Activated CD8-positive, alpha-beta memory T cell treated with anti-CD3 and anti-CD28 coated beads, Interleukin-2, amount 50 U/mL, for 1 hour (primary cell): ENCODE measurements around the gene FAM229A.
A peak's percentile ranks its signal among the peaks of the same experiment; 100 is the strongest.

Experiments used
- DNase-seq: peaks from one replicate; pipeline ENCODE4 v3.0.0-alpha.2; 2020; ENCODE audit errors: extremely low read depth

FAM229A gene

GRCh38 chr1:32349211-32349708, 13.0 kb downstream of the FAM229A start:
- no peak for DNase-seq

- no peak for DNase-seq
Observed at GRCh38 chr1:32346532-32347157, 15.6 kb downstream of the FAM229A start.

GRCh38 chr1:32345289-32345827, 16.9 kb downstream of the FAM229A start:
- no peak for DNase-seq

- no peak for DNase-seq
Observed at GRCh38 chr1:32342704-32343103, 19.6 kb downstream of the FAM229A start.

GRCh38 chr1:32341971-32342370, 20.3 kb downstream of the FAM229A start:
- no peak for DNase-seq

- DNase-seq, result no peak
Observed at GRCh38 chr1:32341186-32341757, 21.0 kb downstream of the FAM229A start.

GRCh38 chr1:32339363-32339978, 22.8 kb downstream of the FAM229A start:
- no peak for DNase-seq

GRCh38 chr1:32338637-32339145, 23.6 kb downstream of the FAM229A start:
- DNase-seq, result no peak

- DNase-seq, result no peak
Observed at GRCh38 chr1:32337855-32338636, 24.2 kb downstream of the FAM229A start.

GRCh38 chr1:32336963-32337675, 25.2 kb downstream of the FAM229A start:
- DNase-seq, result no peak

- DNase-seq, result no peak
Observed at GRCh38 chr1:32336591-32336932, 25.7 kb downstream of the FAM229A start.

- DNase-seq, result peak; percentile 73
Observed at GRCh38 chr1:32335790-32336590, 26.3 kb downstream of the FAM229A start, which contains the start of gene MARCKSL1. MARCKSL1 (minus strand) TSS chr1:32336233; CDS start chr1:32336033, 200 bp downstream.

- DNase-seq, result no peak
Observed at GRCh38 chr1:32335535-32335789, 26.8 kb downstream of the FAM229A start.

GRCh38 chr1:32334864-32335534, 27.3 kb downstream of the FAM229A start:
- peak; percentile 19 for DNase-seq

- DNase-seq, result no peak
Observed at GRCh38 chr1:32334274-32334861, 27.9 kb downstream of the FAM229A start.

- DNase-seq, result no peak
Observed at GRCh38 chr1:32333251-32333963, 28.9 kb downstream of the FAM229A start.

- no peak for DNase-seq
Observed at GRCh38 chr1:32332290-32333079, 29.8 kb downstream of the FAM229A start.

- DNase-seq, result no peak
Observed at GRCh38 chr1:32331549-32331948, 30.7 kb downstream of the FAM229A start.
